Naive B cell (primary cell): ENCODE data around the gene HNRNPAB. TPM values are rescaled to one million over a fixed set of nuclear protein-coding genes. Genes with fewer than 3 reads are reported as not detected.
"Not testable (repeated sequence)": the region's sequence is repeated elsewhere in the genome, so short reads cannot be mapped to it uniquely, and the experiment has no call there.

ENCODE experiments used
- ATAC-seq, 2 donors: fragments of 150-1000 bp; cut with Tn5 transposase; 2 replicates each; pipeline ENCODE4 v1.10.0; 2021; ENCODE audit warnings: low read depth in 2 of 2, mild to moderate bottlenecking in 2 of 2, moderate library complexity in 2 of 2
- DNase-seq: peaks from one replicate; pipeline ENCODE4 v3.0.0; 2022
- H3K27ac Mint-ChIP-seq, 6 donors: one replicate each; pipeline ENCODE4 v1.8.0; 2020 to 2022; ENCODE audit warnings: mild to moderate bottlenecking in 6 of 6, mixed read lengths in 6 of 6, moderate library complexity in 5 of 6, inconsistent platforms in 2 of 6
- H3K27me3 Mint-ChIP-seq, 3 donors: one replicate each; pipeline ENCODE4 v1.8.0; 2021 to 2022; ENCODE audit warnings: mixed read lengths in 3 of 3, mild to moderate bottlenecking in 1 of 3
- H3K36me3 Mint-ChIP-seq, 2 donors: one replicate each; pipeline ENCODE4 v1.8.0; 2020 to 2022; ENCODE audit warnings: mixed read lengths in 2 of 2, inconsistent platforms in 1 of 2, mild to moderate bottlenecking in 1 of 2
- H3K4me1 Mint-ChIP-seq, 3 donors: one replicate each; pipeline ENCODE4 v1.8.0; 2020 to 2022; ENCODE audit warnings: mixed read lengths in 3 of 3, inconsistent platforms in 1 of 3, mild to moderate bottlenecking in 1 of 3, moderate library complexity in 1 of 3
- H3K4me3 Mint-ChIP-seq, 8 donors: one replicate each; pipeline ENCODE4 v1.8.0; 2020 to 2022; ENCODE audit warnings: mild to moderate bottlenecking in 8 of 8, mixed read lengths in 8 of 8, moderate library complexity in 8 of 8, inconsistent platforms in 2 of 8
- H3K9me3 Mint-ChIP-seq, 7 donors: one replicate each; pipeline ENCODE4 v1.8.0; 2020 to 2022; ENCODE audit warnings: mixed read lengths in 7 of 7, mild to moderate bottlenecking in 5 of 7, inconsistent platforms in 2 of 7, moderate library complexity in 1 of 7
- polyA plus RNA-seq, 6 donors: library from polyadenylated mRNA; unstranded; fragments of 300-500 nt; fragmentation: Illumina TruSeq; gene quantifications; one replicate each; pipeline ENCODE4 v1.2.3, GENCODE V29; 2021; ENCODE audit warnings: low read depth in 6 of 6

Gene HNRNPAB
- polyA plus RNA-seq, 6 donors from 2014 or later = 33.3 to 65.8 (median 51.7) TPM

DNA sequence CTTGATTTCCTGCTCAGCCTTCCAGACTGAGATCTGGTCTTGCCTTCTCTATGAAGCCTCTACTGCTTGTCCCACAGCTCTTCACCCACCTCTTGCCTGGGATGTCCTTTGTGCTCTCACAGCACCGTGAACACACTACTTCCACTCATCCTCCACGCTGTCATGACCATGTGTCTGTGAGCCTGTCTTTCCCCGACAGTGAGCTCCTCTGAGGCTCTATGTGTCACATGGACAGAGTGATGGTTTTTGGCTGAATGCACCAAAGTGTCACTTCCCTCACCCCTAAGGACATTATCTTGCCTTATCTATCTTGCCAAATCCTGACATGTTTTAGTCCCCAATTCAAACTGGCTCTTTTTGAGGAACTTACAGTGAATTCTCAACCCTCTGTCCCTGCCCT, 16.9 kb downstream of the HNRNPAB start:
- Mint-ChIP-seq H3K36me3 (peaks cover 0 to 18% of the 10 kb centered on the region in 2 donors), H3K4me3 (no peak overlapping the region), H3K4me1 (peaks cover 29 to 40% (median 32%) of the 10 kb centered on the region in 3 donors), H3K9me3 (no peaks in the 10 kb centered on the region), H3K27me3 (no peaks in the 10 kb centered on the region), H3K27ac (peak overlapping the region in 4 of 6 donors; percentile 2 to 83 (median 22))
- no peak for DNase-seq
- ATAC-seq = no peak

DNA sequence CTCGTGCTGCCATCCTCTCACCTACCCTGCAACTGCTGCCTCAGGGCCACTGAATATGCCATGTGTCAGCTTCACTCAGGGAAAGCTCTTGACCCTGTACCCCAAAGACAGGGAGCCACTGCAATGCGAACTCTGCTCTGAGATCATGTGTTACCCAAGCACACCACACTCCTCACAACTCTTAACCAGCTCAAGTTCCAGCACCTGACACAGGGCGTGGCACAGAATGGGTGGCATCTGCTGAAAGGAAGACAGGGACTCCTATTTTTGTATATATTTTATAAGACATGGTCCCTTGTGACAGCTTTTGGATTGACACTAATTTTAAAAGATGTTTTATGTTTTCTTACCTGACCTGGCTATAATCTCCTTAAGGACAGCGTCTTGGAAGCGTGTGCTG, 17.5 kb downstream of the HNRNPAB start:
- ATAC-seq (no peak), DNase-seq (no peak)
- Mint-ChIP-seq H3K27ac (peak overlapping the region in 3 of 6 donors; percentile 4 to 83 (median 26)), H3K4me1 (peaks cover 28 to 41% (median 35%) of the 10 kb centered on the region in 3 donors), H3K4me3 (peak overlapping the region in 1 of 8 donors; percentile 22), H3K9me3 (no peaks in the 10 kb centered on the region), H3K27me3 (no peaks in the 10 kb centered on the region), H3K36me3 (peaks cover 6 to 14% of the 10 kb centered on the region in 2 donors)

DNA sequence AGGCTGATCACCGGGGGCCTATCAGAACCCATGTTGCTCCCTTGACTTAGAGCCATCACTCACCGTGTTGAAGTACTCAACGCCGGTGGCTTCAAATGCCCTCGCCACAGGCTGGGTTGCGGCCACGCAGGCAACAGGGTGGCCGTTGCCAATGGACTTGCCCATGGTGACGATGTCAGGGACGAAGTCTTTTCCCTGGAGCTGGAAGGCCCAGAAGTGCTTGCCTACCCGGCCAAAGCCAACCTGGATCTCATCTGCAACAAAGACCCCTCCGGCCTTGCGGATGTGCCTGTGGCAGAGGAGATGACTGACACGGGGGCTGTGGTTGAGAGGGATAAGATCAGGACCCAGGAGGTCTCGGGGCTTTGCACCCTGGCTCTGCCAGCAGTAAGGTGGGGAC, 18.0 kb downstream of the HNRNPAB start:
- Mint-ChIP-seq H3K4me1 (peaks cover 33 to 46% (median 37%) of the 10 kb centered on the region in 3 donors), H3K9me3 (no peaks in the 10 kb centered on the region), H3K4me3 (no peak overlapping the region), H3K27me3 (no peaks in the 10 kb centered on the region), H3K27ac (peak overlapping the region in 1 of 6 donors; percentile 26), H3K36me3 (peaks cover 10 to 18% of the 10 kb centered on the region in 2 donors)
- DNase-seq (no peak), ATAC-seq (no peak)

DNA sequence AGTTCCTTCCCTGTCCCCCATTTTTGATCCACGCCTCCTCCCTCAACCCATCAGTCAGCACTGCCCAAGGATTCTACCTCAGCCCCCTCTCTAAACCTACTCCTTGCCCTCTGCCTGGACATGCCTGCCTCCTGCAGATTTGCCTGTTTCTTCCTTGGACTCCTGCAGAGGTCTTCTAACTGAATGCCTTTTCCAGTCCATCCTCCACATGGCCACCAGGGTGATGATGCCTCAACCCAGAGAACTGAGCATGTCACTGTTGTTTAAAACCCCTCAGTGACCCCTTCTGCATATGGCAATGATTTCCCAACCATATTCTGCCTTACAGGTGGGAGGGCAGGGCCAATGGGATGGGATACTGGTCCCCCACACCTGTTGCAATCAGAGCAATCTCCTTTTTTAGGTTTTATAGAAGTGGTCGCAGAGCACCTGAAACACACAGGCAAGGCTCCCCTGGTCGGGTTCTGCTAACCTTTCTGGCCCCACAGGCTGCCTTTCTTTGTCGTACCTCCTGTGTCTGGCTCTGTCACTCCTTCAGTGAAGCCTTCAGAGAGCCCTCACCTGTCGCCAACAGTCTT, 19.0 kb downstream of the HNRNPAB start:
- H3K4me3 Mint-ChIP-seq = peak overlapping the region in 2 of 8 donors; percentile 44 to 89
- no peaks in the 10 kb centered on the region for H3K27me3 Mint-ChIP-seq
- peaks cover 40 to 55% (median 46%) of the 10 kb centered on the region in 3 donors for H3K4me1 Mint-ChIP-seq
- H3K9me3 Mint-ChIP-seq = no peaks in the 10 kb centered on the region
- ATAC-seq = no peak
- peak overlapping the region in 3 of 6 donors; percentile 37 to 94 (median 60) for H3K27ac Mint-ChIP-seq
- DNase-seq = no peak
- peaks cover 16 to 27% of the 10 kb centered on the region in 2 donors for H3K36me3 Mint-ChIP-seq

DNA sequence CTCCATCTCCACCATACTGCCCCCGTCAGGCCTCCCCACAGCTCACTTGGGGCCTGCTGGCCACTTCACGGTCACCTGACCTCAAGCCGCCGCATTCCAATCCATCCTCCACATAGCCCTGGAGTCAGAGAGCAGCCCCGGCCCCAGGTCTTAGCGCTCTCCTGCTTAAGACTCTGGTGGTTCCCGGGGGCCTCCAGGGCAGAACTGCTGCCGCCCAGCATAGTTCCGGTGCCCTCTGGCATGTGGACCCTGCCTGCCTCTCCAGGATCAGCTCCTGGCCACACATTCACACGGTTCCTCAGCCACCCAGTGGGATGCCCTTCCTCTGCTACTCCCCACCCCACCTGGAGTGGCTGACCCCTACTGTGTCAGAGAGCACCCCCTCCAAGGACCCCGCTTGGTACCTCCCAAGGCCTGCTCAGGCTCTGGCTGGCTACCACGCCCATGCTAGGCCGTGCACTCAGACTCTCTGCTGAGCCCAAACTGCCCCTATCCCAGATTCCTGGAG, 19.5 kb downstream of the HNRNPAB start:
- peaks cover 43 to 60% (median 51%) of the 10 kb centered on the region in 3 donors for H3K4me1 Mint-ChIP-seq
- no peaks in the 10 kb centered on the region for H3K27me3 Mint-ChIP-seq
- H3K9me3 Mint-ChIP-seq = no peaks in the 10 kb centered on the region
- DNase-seq (no peak), ATAC-seq (no peak)
- peak overlapping the region in 1 of 8 donors; percentile 89 for H3K4me3 Mint-ChIP-seq
- H3K27ac Mint-ChIP-seq = peak overlapping the region; percentile 27 to 86 (median 58)
- peaks cover 16 to 28% of the 10 kb centered on the region in 2 donors for H3K36me3 Mint-ChIP-seq

DNA sequence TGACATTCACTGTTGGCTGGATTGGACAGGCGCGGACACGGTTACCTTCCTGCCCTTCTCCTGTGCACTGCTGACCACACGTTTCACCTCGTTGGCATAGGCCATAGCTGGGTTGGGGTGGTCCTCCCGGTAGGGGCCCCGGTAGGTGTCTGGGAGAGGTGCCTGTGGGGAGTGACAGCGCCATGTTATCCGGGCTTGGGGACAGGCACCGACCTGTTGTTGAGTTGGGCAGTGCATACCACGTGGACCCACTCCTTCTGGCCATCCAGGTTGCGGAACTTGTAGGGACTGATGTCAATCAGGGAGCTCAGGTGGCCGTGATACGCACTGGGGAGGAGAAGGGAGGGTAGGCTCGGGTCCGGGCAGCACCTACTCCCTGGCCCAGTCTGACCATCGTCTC, 20.1 kb downstream of the HNRNPAB start:
- no peak overlapping the region for H3K27ac Mint-ChIP-seq
- ATAC-seq (no peak), DNase-seq (no peak)
- peaks cover 16 to 33% of the 10 kb centered on the region in 2 donors for H3K36me3 Mint-ChIP-seq
- H3K9me3 Mint-ChIP-seq = no peaks in the 10 kb centered on the region
- no peaks in the 10 kb centered on the region for H3K27me3 Mint-ChIP-seq
- peaks cover 48 to 65% (median 53%) of the 10 kb centered on the region in 3 donors for H3K4me1 Mint-ChIP-seq
- no peak overlapping the region for H3K4me3 Mint-ChIP-seq

DNA sequence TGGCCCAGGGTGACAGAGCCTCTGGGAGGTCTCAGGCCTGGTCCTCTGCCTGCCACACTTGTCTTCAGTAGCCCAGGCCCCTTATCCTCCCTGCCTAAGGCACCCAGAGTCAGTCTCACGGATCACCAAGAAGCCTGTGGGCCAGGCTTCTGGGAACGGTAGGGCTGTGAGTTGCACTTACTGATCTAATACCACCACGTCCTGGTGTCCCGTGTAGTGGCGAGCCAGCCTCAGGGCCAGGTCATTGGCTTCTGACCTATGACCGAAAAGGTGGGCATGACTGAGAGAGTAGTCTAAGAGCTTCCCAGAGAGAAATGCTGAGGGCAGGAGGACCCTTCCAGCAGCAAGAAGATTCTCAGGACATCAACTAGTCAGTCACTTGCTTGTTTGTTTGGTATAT, 20.8 kb downstream of the HNRNPAB start:
- H3K4me3 Mint-ChIP-seq = no peak overlapping the region
- no peaks in the 10 kb centered on the region for H3K9me3 Mint-ChIP-seq
- DNase-seq (no peak), ATAC-seq (no peak)
- H3K4me1 Mint-ChIP-seq = peaks cover 55 to 72% (median 59%) of the 10 kb centered on the region in 3 donors
- H3K27me3 Mint-ChIP-seq = no peaks in the 10 kb centered on the region
- peaks cover 16 to 39% of the 10 kb centered on the region in 2 donors for H3K36me3 Mint-ChIP-seq
- H3K27ac Mint-ChIP-seq = no peak overlapping the region

DNA sequence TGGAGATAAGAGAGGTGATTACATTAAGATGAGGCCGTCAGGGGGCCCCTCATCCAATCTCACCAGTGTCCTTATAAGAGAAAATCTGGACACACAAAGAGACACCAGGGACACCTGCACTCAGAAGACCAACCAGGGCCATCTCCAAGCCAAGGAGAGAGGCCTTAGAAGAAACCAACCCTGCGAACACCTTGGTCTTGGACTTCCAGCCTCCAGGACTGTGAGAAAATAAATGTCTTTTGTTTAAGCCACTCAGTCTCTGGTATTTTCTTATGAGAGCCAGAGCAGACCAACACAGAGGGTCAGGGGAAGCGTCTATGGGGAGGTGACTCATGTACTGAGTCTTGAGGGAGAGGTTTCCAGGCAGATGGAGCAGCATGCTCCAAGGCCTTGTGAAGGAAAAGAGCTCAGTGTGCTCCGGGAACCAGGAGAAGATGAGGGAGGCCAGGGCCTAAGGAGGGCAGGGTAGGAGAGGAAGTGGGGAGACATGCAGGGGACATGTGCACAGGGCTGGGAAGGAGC, 22.9 kb downstream of the HNRNPAB start:
- no peak for DNase-seq
- no peaks in the 10 kb centered on the region for H3K9me3 Mint-ChIP-seq
- no peaks in the 10 kb centered on the region for H3K27me3 Mint-ChIP-seq
- no peak for ATAC-seq
- H3K4me1 Mint-ChIP-seq = peaks cover 58 to 71% (median 61%) of the 10 kb centered on the region in 3 donors
- H3K36me3 Mint-ChIP-seq = peaks cover 16 to 39% of the 10 kb centered on the region in 2 donors
- peak overlapping the region in 2 of 6 donors; percentile 15 to 78 for H3K27ac Mint-ChIP-seq
- peak overlapping the region in 1 of 8 donors; percentile 75 for H3K4me3 Mint-ChIP-seq

DNA sequence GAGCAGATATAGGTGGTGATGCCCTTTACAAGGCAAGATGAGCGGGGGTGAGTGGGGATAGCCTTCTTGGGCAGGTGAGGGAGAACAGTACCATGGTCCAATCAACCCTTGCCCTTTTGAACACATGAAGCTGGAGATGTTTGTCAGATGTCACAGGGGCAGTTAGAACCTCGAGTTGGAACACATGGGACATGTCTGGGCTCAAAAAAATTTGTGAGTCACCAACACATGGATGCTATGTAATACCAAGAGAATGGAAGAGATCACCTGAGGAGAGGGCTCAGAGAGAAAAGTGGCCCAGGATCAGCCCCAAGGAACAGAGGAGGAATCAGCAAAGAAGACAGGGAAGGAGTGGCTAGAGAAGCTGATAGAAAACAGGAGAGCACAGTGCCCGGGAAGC, 23.6 kb downstream of the HNRNPAB start:
- Mint-ChIP-seq H3K27ac (peak overlapping the region in 2 of 6 donors; percentile 66 to 68), H3K9me3 (no peaks in the 10 kb centered on the region), H3K27me3 (no peaks in the 10 kb centered on the region), H3K4me3 (peak overlapping the region in 2 of 8 donors; percentile 24 to 75), H3K36me3 (peaks cover 16 to 38% of the 10 kb centered on the region in 2 donors), H3K4me1 (peaks cover 57 to 71% (median 60%) of the 10 kb centered on the region in 3 donors)
- ATAC-seq (no peak), DNase-seq (no peak)

DNA sequence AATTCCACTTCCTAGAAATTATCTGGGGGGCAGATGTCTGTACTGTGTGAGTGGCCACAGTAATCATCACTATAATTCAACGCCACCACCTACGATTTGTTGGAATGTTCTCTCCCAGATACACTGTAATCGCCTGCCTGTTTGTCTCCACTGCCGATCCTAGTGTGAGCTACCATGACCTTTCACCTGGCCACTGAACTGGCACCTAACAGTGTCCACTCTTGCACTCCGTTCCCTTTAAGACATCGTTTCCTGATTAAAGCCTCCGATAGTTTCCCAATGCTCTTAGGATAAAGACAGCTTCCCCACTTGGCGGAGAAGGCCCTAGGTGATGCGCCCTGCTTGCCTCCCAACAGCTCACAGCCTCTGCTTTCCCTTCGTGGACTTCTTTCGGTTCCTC, 24.3 kb downstream of the HNRNPAB start:
- Mint-ChIP-seq H3K9me3 (no peaks in the 10 kb centered on the region), H3K36me3 (peaks cover 16 to 32% of the 10 kb centered on the region in 2 donors), H3K27ac (peak overlapping the region in 1 of 6 donors; percentile 79), H3K4me3 (peak overlapping the region in 1 of 8 donors; percentile 88), H3K4me1 (peaks cover 52 to 64% (median 59%) of the 10 kb centered on the region in 3 donors), H3K27me3 (no peaks in the 10 kb centered on the region)
- ATAC-seq = no peak
- no peak for DNase-seq

DNA sequence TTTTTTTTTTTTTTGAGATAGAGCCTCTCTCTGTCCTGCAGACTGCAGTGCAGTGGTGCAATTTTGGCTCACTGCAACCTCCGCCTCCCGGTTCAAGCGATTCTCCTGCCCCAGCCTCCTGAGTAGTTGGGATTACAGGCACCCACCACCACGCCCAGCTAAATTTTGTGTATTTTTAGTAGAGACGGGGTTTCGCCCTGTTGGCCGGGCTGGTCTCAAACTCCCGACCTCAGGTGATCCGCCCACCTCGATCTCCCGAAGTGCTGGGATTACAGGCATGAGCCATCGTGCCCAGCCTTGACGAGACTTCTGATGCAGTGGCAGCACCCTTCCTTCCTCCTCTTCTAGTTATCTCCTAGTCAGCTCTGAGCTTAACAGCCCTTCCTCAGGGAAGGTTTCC, 24.8 kb downstream of the HNRNPAB start:
- Mint-ChIP-seq H3K4me1 (peaks cover 47 to 60% (median 59%) of the 10 kb centered on the region in 3 donors), H3K27ac (peak overlapping the region in 1 of 6 donors; percentile 79), H3K4me3 (peak overlapping the region in 5 of 8 donors; percentile 23 to 88 (median 69)), H3K36me3 (peaks cover 16 to 32% of the 10 kb centered on the region in 2 donors)
- not testable (repeated sequence) for H3K9me3 Mint-ChIP-seq, DNase-seq, H3K27me3 Mint-ChIP-seq, ATAC-seq

DNA sequence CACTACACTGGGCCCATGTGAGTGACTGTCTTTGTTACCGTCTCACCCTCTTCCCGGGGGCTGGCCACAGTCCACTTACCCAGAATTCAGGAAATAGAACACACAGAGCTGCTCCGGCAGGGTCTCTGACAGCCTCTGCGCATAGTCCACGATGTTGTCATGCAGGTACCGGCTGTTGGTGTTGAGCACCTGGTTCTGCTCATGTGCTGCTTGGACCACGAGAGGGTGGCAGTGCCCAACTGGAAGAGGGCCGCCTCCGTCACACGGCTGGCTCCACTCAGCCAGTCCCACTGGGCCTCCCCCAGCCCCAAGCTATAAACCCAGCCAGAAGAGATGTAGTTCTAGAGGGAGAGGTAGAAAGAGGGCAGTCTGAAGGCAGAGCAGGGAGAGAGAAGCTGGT, 25.5 kb downstream of the HNRNPAB start:
- DNase-seq = no peak
- peak overlapping the region in 3 of 6 donors; percentile 45 to 78 (median 73) for H3K27ac Mint-ChIP-seq
- H3K27me3 Mint-ChIP-seq = no peaks in the 10 kb centered on the region
- H3K9me3 Mint-ChIP-seq = no peaks in the 10 kb centered on the region
- peaks cover 16 to 28% of the 10 kb centered on the region in 2 donors for H3K36me3 Mint-ChIP-seq
- no peak for ATAC-seq
- peaks cover 45 to 63% (median 58%) of the 10 kb centered on the region in 3 donors for H3K4me1 Mint-ChIP-seq
- H3K4me3 Mint-ChIP-seq = peak overlapping the region in 5 of 8 donors; percentile 29 to 88 (median 78)

DNA sequence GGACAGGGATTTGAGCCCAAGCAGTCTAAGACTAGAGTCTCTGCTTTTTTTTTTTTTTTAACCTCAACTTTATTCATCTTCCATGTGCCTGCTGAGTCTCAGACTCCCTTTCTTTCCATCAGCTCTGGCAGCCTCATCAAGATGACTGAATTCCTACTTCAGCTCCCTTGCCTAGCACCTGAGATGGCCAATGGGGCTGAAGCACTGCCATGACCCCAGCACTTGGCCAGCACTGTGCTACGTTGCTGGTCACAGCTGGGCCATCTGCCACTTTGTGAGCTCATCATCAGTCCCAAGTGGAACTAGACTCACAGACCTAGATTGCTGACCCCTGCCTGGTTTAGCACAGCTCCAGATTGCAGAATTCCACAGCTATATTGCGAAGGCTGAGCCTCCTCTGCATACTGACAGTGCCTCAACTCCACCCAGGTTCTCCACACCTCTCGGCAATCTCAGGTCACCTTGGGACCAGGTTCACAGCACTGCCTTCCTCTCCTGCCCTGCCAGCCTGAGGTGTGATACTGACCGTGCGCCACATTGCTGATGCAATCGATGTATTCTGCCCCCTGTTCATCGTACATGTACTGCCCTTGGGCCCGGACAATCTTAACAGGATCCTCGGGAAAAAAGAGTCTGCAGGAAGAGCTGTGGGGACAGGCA, 26.7 kb downstream of the HNRNPAB start:
- Mint-ChIP-seq H3K27me3 (no peaks in the 10 kb centered on the region), H3K4me1 (peaks cover 47 to 69% (median 60%) of the 10 kb centered on the region in 3 donors), H3K27ac (peak overlapping the region in 3 of 6 donors; percentile 15 to 91 (median 26)), H3K4me3 (peak overlapping the region; percentile 78 to 92 (median 83)), H3K36me3 (peaks cover 16 to 25% of the 10 kb centered on the region in 2 donors), H3K9me3 (no peaks in the 10 kb centered on the region)
- ATAC-seq = no peak
- DNase-seq = no peak
